Vagina (tissue), 2 donors: ENCODE results near the gene KDM2A.

ENCODE experiments used
- CTCF ChIP-seq, 3 experiments: fragments of 450-650 bp in 2 of 3; fragments of 200-600 bp in 1 of 3; sonication (generic) in 1 of 3; IDR thresholded peaks; one replicate each; pipeline ENCODE4 v1.5.1; 2017 to 2019; ENCODE audit warnings: antibody characterized with exemption in 3 of 3, mild to moderate bottlenecking in 2 of 3, moderate library complexity in 2 of 3
- POLR2A ChIP-seq, 2 donors: fragments of 450-650 bp; IDR thresholded peaks; one replicate each; pipeline ENCODE4 v1.6.1; 2017; ENCODE audit warnings: antibody characterized with exemption in 2 of 2, mild to moderate bottlenecking in 2 of 2, moderate library complexity in 2 of 2
- POLR2AphosphoS5 ChIP-seq, 2 donors: sonication (generic); formaldehyde crosslinking; IDR thresholded peaks; one replicate each; pipeline ENCODE4 v1.9.0; 2017; ENCODE audit warnings: antibody characterized with exemption in 2 of 2, mild to moderate bottlenecking in 2 of 2, low read depth in 1 of 2; ENCODE audit not compliant: insufficient read depth in 1 of 2

- TF ChIP-seq CTCF (IDR thresholded peaks at IDR 0.05), result no peak
- TF ChIP-seq POLR2A (IDR thresholded peaks at IDR 0.05), result no peak
- TF ChIP-seq POLR2AphosphoS5 (IDR thresholded peaks at IDR 0.05; ENCODE audit: insufficient read depth in 1 of 2, low read depth in 1 of 2), result no peak
These were observed 55.2 kb downstream of the KDM2A start for GRCh38 chr11:67174311-67174710.
